ENCODE data around the gene GCAT.
A peak's percentile ranks its signal among the peaks of the same experiment; 100 is the strongest.

GCAT gene

GRCh38 chr22:37764622-37765021 lies 43.1 kb upstream of the GCAT start:
- TF ChIP-seq, protein P1, sequence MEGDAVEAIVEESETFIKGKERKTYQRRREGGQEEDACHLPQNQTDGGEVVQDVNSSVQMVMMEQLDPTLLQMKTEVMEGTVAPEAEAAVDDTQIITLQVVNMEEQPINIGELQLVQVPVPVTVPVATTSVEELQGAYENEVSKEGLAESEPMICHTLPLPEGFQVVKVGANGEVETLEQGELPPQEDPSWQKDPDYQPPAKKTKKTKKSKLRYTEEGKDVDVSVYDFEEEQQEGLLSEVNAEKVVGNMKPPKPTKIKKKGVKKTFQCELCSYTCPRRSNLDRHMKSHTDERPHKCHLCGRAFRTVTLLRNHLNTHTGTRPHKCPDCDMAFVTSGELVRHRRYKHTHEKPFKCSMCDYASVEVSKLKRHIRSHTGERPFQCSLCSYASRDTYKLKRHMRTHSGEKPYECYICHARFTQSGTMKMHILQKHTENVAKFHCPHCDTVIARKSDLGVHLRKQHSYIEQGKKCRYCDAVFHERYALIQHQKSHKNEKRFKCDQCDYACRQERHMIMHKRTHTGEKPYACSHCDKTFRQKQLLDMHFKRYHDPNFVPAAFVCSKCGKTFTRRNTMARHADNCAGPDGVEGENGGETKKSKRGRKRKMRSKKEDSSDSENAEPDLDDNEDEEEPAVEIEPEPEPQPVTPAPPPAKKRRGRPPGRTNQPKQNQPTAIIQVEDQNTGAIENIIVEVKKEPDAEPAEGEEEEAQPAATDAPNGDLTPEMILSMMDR (IDR thresholded peaks at IDR 0.05; ENCODE audit: low read depth, low read length): no peak

GRCh38 chr22:37765498-37765897 lies 42.2 kb upstream of the GCAT start:
- TF ChIP-seq, protein P1 (IDR thresholded peaks at IDR 0.05; ENCODE audit: low read depth, low read length): no peak
- no peak for DNase-seq (ENCODE audit: extremely low read depth, low read depth)

More at GRCh38 chr22:37764622-37765021, 43.1 kb upstream of the GCAT start:
- DNase-seq (ENCODE audit: extremely low read depth, low read depth): no peak

DNA sequence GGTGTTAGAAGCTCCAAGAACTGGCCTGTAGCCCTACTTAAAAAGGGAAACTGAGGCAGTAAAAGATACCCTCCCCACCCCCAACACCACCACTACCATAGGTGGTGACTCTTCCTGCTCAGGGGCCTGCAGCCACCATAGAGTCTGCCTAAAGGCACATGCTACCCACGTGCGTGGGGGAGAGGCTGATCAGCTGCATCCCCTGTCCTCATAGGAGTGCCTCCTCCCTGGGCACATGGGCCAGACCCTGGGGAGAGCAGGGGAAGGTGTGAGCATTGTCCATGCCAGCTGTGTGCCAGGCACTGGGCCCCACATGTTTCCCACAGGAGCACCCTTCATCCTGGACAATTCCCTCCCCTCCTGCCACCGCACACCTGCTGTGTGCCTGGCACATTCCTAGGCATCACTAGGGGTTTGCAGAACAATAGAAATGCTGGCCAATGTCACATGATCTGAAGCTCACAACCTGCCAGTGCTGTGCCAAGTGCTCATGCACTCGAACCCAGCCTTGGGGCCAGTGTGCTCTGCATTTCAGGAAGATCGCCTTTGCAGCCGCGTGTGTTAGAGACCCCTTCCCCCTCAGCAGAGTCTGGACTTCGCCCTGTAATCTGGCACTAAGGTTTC lies 41.7 kb upstream of the GCAT start:
- DNase-seq (ENCODE audit: extremely low read depth, low read depth): no peak
- TF ChIP-seq, protein P1 (IDR thresholded peaks at IDR 0.05; ENCODE audit: low read depth, low read length): no peak

DNA sequence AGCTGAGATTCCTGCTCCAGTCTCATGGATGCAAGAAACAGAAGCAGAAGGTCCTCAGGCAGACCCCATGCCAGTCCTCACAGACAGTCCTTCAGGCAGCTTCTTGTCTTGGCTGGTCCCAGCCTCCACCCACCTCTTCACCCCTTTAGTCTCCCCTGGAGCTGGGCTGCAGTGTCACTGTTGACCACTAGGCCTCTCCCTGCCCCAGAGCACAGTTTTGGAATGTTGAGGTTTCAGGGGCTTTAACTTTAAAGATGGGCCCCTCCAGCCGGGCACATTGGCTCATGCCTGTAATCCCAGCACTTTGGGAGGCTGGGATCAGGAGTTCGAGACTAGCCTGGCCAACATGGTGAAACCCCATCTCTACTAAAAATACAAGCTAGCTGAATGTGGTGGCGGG lies 39.5 kb upstream of the GCAT start:
- no peak for DNase-seq (ENCODE audit: extremely low read depth, low read depth)
- TF ChIP-seq, protein P1 (IDR thresholded peaks at IDR 0.05; ENCODE audit: low read depth, low read length): peak; percentile 16

DNA sequence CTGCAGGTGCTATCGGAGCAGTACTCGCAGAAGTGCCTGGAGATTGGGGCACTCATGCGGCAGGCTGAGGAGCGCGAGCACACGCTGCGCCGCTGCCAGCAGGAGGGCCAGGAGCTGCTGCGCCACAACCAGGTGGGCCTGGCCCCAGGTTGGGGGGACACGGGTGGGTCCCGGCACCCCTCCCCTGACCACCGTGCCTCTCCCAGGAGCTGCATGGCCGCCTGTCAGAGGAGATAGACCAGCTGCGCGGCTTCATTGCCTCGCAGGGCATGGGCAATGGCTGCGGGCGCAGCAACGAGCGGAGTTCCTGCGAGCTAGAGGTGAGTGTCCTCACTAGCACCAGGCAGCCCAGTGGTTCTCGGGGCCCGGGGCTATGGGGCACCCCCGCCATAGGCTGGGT lies 38.7 kb upstream of the GCAT start:
- TF ChIP-seq, protein P1 (IDR thresholded peaks at IDR 0.05; ENCODE audit: low read depth, low read length): no peak
- DNase-seq (ENCODE audit: extremely low read depth, low read depth): no peak

- TF ChIP-seq, protein P1 (IDR thresholded peaks at IDR 0.05; ENCODE audit: low read depth, low read length): no peak
- DNase-seq (ENCODE audit: extremely low read depth, low read depth): no peak
Observed at GRCh38 chr22:37771081-37771480, 36.7 kb upstream of the GCAT start.

GRCh38 chr22:37771702-37772427 lies 35.9 kb upstream of the GCAT start:
- TF ChIP-seq, protein P1 (IDR thresholded peaks at IDR 0.05; ENCODE audit: low read depth, low read length): no peak
- no peak for DNase-seq (ENCODE audit: extremely low read depth, low read depth)

Data from AG09319 (cell line).